H9 (cell line): ENCODE measurements around the gene TNRC6C. TPM values are rescaled to one million over a fixed set of nuclear protein-coding genes. Genes with fewer than 3 reads are reported as not detected.

Experiments
- DNase-seq: peaks from one replicate; pipeline ENCODE4 v3.0.0-alpha.2; 2017
- H2AFZ ChIP-seq: one replicate; pipeline ENCODE4 v1.6.1; 2013; ENCODE audit warnings: mild to moderate bottlenecking, low read length, control low read depth, moderate library complexity
- H2AK5ac ChIP-seq: 2 replicates; pipeline ENCODE4 v1.6.1; 2013; ENCODE audit warnings: low read length, control low read depth, mixed read lengths; ENCODE audit not compliant: insufficient read length
- H2BK120ac ChIP-seq: one replicate; pipeline ENCODE4 v1.6.1; 2013; ENCODE audit warnings: low read depth, mild to moderate bottlenecking, low read length, control low read depth, inconsistent platforms; ENCODE audit not compliant: poor library complexity, severe bottlenecking
- H2BK12ac ChIP-seq: 2 replicates; pipeline ENCODE4 v1.6.1; 2013; ENCODE audit warnings: low read length, control low read depth, mixed read lengths, low read depth; ENCODE audit not compliant: insufficient read length
- H2BK15ac ChIP-seq: 2 replicates; pipeline ENCODE4 v1.6.1; 2013; ENCODE audit warnings: low read depth, low read length, control low read depth
- H2BK20ac ChIP-seq: one replicate; pipeline ENCODE4 v1.6.1; 2013; ENCODE audit warnings: low read depth, mild to moderate bottlenecking, low read length, control low read depth, inconsistent platforms; ENCODE audit not compliant: poor library complexity, severe bottlenecking
- H2BK5ac ChIP-seq: 2 replicates; pipeline ENCODE4 v1.6.1; 2013; ENCODE audit warnings: low read length, control low read depth, mixed read lengths; ENCODE audit not compliant: insufficient read length
- H3K14ac ChIP-seq: 2 replicates; pipeline ENCODE4 v1.6.1; 2013; ENCODE audit warnings: low read length, control low read depth; ENCODE audit not compliant: insufficient read depth
- H3K18ac ChIP-seq: 2 replicates; pipeline ENCODE4 v1.6.1; 2013; ENCODE audit warnings: low read depth, mild to moderate bottlenecking, mixed read lengths, low read length, control low read depth; ENCODE audit not compliant: insufficient read length
- H3K23ac ChIP-seq: 2 replicates; pipeline ENCODE4 v1.6.1; 2013; ENCODE audit warnings: low read length, control low read depth, mixed read lengths, low read depth; ENCODE audit not compliant: insufficient read length
- H3K23me2 ChIP-seq: 2 replicates; pipeline ENCODE4 v1.6.1; 2013; ENCODE audit warnings: low read depth, mild to moderate bottlenecking, mixed read lengths, low read length, control low read depth; ENCODE audit not compliant: insufficient read length, poor library complexity, severe bottlenecking
- H3K27ac ChIP-seq: 2 replicates; pipeline ENCODE4 v1.5.1; 2013; ENCODE audit warnings: low read length, control low read depth, mixed read lengths, low read depth; ENCODE audit not compliant: insufficient read length
- H3K27me3 ChIP-seq: 2 replicates; pipeline ENCODE4 v1.6.1; 2013; ENCODE audit warnings: low read length, control low read depth, inconsistent platforms; ENCODE audit not compliant: insufficient read depth
- H3K4ac ChIP-seq: 2 replicates; pipeline ENCODE4 v1.6.1; 2013; ENCODE audit warnings: low read depth, mild to moderate bottlenecking, control low read depth, inconsistent platforms, low read length, moderate library complexity
- H3K4me1 ChIP-seq: 2 replicates; pipeline ENCODE4 v1.6.1; 2013; ENCODE audit warnings: low read length, control low read depth, inconsistent platforms; ENCODE audit not compliant: insufficient read depth
- H3K4me2 ChIP-seq: 2 replicates; pipeline ENCODE4 v1.6.1; 2013; ENCODE audit warnings: low read length, control low read depth, mixed read lengths; ENCODE audit not compliant: insufficient read length, insufficient read depth
- H3K56ac ChIP-seq: 2 replicates; pipeline ENCODE4 v1.6.1; 2013; ENCODE audit warnings: low read depth, mild to moderate bottlenecking, mixed read lengths, low read length, control low read depth; ENCODE audit not compliant: insufficient read length
- H3K79me1 ChIP-seq: 2 replicates; pipeline ENCODE4 v1.6.1; 2013; ENCODE audit warnings: low read depth, mild to moderate bottlenecking, moderate library complexity, low read length, control low read depth, inconsistent platforms; ENCODE audit not compliant: insufficient read depth, poor library complexity, severe bottlenecking
- H3K79me2 ChIP-seq: 2 replicates; pipeline ENCODE4 v1.6.1; 2013; ENCODE audit warnings: low read length, control low read depth, inconsistent platforms; ENCODE audit not compliant: insufficient read depth
- H3K9ac ChIP-seq: 2 replicates; pipeline ENCODE4 v1.6.1; 2013; ENCODE audit warnings: low read length, control low read depth, mixed read lengths; ENCODE audit not compliant: insufficient read length; ENCODE audit errors: extremely low read depth
- H3K9me3 ChIP-seq: one replicate; pipeline ENCODE4 v1.6.1; 2013; ENCODE audit warnings: low read depth, low read length, inconsistent platforms; ENCODE audit not compliant: control insufficient read depth
- H3T11ph ChIP-seq: one replicate; pipeline ENCODE4 v1.6.1; 2013; ENCODE audit warnings: mild to moderate bottlenecking, low read length, control low read depth, inconsistent platforms
- H4K20me1 ChIP-seq: one replicate; pipeline ENCODE4 v1.6.1; 2013; ENCODE audit not compliant: control insufficient read depth, insufficient read length, insufficient read depth
- H4K5ac ChIP-seq: 2 replicates; pipeline ENCODE4 v1.6.1; 2013; ENCODE audit warnings: low read depth, mild to moderate bottlenecking, mixed read lengths, low read length, control low read depth; ENCODE audit not compliant: insufficient read length
- H4K8ac ChIP-seq: replicated peaks from 2 replicates; pipeline ENCODE4 v1.6.1; 2013; ENCODE audit warnings: low read length, control low read depth, mixed read lengths, low read depth; ENCODE audit not compliant: insufficient read length
- H4K91ac ChIP-seq: 2 replicates; pipeline ENCODE4 v1.6.1; 2013; ENCODE audit warnings: low read depth, mild to moderate bottlenecking, moderate library complexity, mixed read lengths, low read length, control low read depth; ENCODE audit not compliant: insufficient read length
- H3K27ac Mint-ChIP-seq, 3 experiments: 2 replicates in 2 of 3; 3 replicates in 1 of 3; pipeline ENCODE4 v1.8.0; 2020 to 2021; ENCODE audit warnings: mixed read lengths in 3 of 3, mild to moderate bottlenecking in 1 of 3, moderate library complexity in 1 of 3
- H3K27me3 Mint-ChIP-seq: 2 replicates; pipeline ENCODE4 v1.8.0; 2021; ENCODE audit warnings: low read depth, mild to moderate bottlenecking, moderate library complexity, mixed read lengths
- H3K36me3 Mint-ChIP-seq, 3 experiments: 2 replicates in 2 of 3; 3 replicates in 1 of 3; pipeline ENCODE4 v1.8.0; 2020 to 2021; ENCODE audit warnings: low read depth in 3 of 3, mixed read lengths in 3 of 3; ENCODE audit not compliant: insufficient read depth in 1 of 3
- H3K4me1 Mint-ChIP-seq, 2 experiments: 2 replicates each; pipeline ENCODE4 v1.8.0; 2020; ENCODE audit warnings: mixed read lengths in 2 of 2
- H3K4me3 Mint-ChIP-seq, 2 experiments: 2 replicates in 1 of 2; 3 replicates in 1 of 2; pipeline ENCODE4 v1.8.0; 2020 to 2021; ENCODE audit warnings: mild to moderate bottlenecking in 2 of 2, mixed read lengths in 2 of 2, moderate library complexity in 1 of 2
- H3K9me3 Mint-ChIP-seq, 2 experiments: 2 replicates in 1 of 2; 3 replicates in 1 of 2; pipeline ENCODE4 v1.8.0; 2020; ENCODE audit warnings: mild to moderate bottlenecking in 2 of 2, mixed read lengths in 2 of 2, moderate library complexity in 1 of 2
- CTCF ChIP-seq: fragments of 200-600 bp; sonication (generic); conservative IDR thresholded peaks from 3 replicates; pipeline ENCODE4 v1.8.0; 2021; ENCODE audit warnings: antibody characterized with exemption, mild to moderate bottlenecking
- WGBS: extraction: QIAGEN DNeasy Blood & Tissue Kit; methylation state at CpG from one replicate; pipeline ENCODE4 v1.1.7; 2013; ENCODE audit warnings: missing lambda C conversion rate, low lambda C conversion rate, mixed read lengths; ENCODE audit not compliant: insufficient read length; ENCODE audit errors: extremely low coverage; 5-methylcytosine and 5-hydroxymethylcytosine counted together
- total RNA-seq: library from RNA; stranded (reverse); gene quantifications from 2 replicates; pipeline ENCODE4 v1.2.1, GENCODE V29; 2021

Gene TNRC6C
- total RNA-seq, 1 experiment from 2014 or later, result 24.7 TPM

GRCh38 chr17:77914385-77915254, 43.9 kb upstream of the TNRC6C start:
- Mint-ChIP-seq H3K4me1 (peaks cover 35 to 36% of the 10 kb centered on the region in 2 experiments), H3K9me3 (peaks cover 3 to 9% of the 10 kb centered on the region in 2 experiments; a peak in 3 of 5 replicates), H3K27ac (no peak overlapping the region; a peak in 1 of 7 replicates), H3K4me3 (no peak overlapping the region), H3K27me3 (peaks cover 23% of the 10 kb centered on the region), H3K36me3 (peaks cover 2 to 11% (median 5%) of the 10 kb centered on the region in 3 experiments; a peak in 6 of 7 replicates)
- H2AFZ ChIP-seq, result no peak overlapping the region
- no peak overlapping the region for H3K4me2 ChIP-seq
- H4K5ac ChIP-seq, result no peak overlapping the region
- H3K79me1 ChIP-seq, result no peaks in the 10 kb centered on the region
- no peaks in the 10 kb centered on the region for H4K20me1 ChIP-seq
- H3K14ac ChIP-seq, result no peak overlapping the region
- H3K27me3 ChIP-seq, result no peaks in the 10 kb centered on the region
- no peak overlapping the region for H2AK5ac ChIP-seq
- no peak overlapping the region for H3K56ac ChIP-seq
- no peak overlapping the region for H2BK120ac ChIP-seq
- DNase-seq, result peak; percentile 83
- no peaks in the 10 kb centered on the region for H3K79me2 ChIP-seq
- no peaks in the 10 kb centered on the region; the same call in 1 of the 2 replicates for H3K4me1 ChIP-seq
- no peak overlapping the region for H3K9ac ChIP-seq
- H2BK5ac ChIP-seq, result no peak overlapping the region
- no peak overlapping the region for H3K23ac ChIP-seq
- no peak overlapping the region for H3K4ac ChIP-seq
- H2BK20ac ChIP-seq, result no peak overlapping the region
- H3T11ph ChIP-seq, result no peak overlapping the region
- no peak overlapping the region for H3K18ac ChIP-seq
- H2BK12ac ChIP-seq, result no peak overlapping the region
- no peak overlapping the region for H2BK15ac ChIP-seq
- peak; percentile 69 for TF ChIP-seq CTCF
- no peaks in the 10 kb centered on the region for H3K9me3 ChIP-seq
- no peak overlapping the region for H3K27ac ChIP-seq
- no peak overlapping the region for H4K91ac ChIP-seq
- H4K8ac ChIP-seq, result no peak overlapping the region
- WGBS, result no CpG with 5 or more reads among the region's 18 CpGs
- H3K23me2 ChIP-seq, result no peaks in the 10 kb centered on the region
